Stimulated activated CD4-positive, alpha-beta T cell treated with anti-CD3 and anti-CD28 coated beads, Interleukin-15, amount 100 ng/mL, for 1 hour (primary cell): ENCODE measurements around the gene KLHL17.
"Not testable (repeated sequence)": the region's sequence is repeated elsewhere in the genome, so short reads cannot be mapped to it uniquely, and the experiment has no call there.

Experiments used
- DNase-seq, 2 donors: peaks; one replicate each; pipeline ENCODE4 v3.0.0-alpha.2; 2020; ENCODE audit warnings: low read depth in 1 of 2, low spot score in 1 of 2

KLHL17 gene

GRCh38 chr1:935751-936231, 24.6 kb upstream of the KLHL17 start:
- DNase-seq, result no peak

- no peak for DNase-seq
Observed at GRCh38 chr1:936348-937264, 23.8 kb upstream of the KLHL17 start.

- no peak for DNase-seq
Observed at GRCh38 chr1:937521-937920, 22.9 kb upstream of the KLHL17 start.

- no peak for DNase-seq
Observed at GRCh38 chr1:938088-938683, 22.2 kb upstream of the KLHL17 start.

- DNase-seq, result no peak
Observed at GRCh38 chr1:938711-939489, 21.5 kb upstream of the KLHL17 start.

GRCh38 chr1:939511-940106, 20.8 kb upstream of the KLHL17 start:
- no peak for DNase-seq

GRCh38 chr1:940107-941014, 20.0 kb upstream of the KLHL17 start:
- no peak for DNase-seq

- no peak for DNase-seq
Observed at GRCh38 chr1:941015-941587, 19.3 kb upstream of the KLHL17 start.

- DNase-seq, result no peak
Observed at GRCh38 chr1:941588-942383, 18.6 kb upstream of the KLHL17 start.

- no peak for DNase-seq
Observed at GRCh38 chr1:942411-942821, 18.0 kb upstream of the KLHL17 start.

GRCh38 chr1:942864-943533, 17.4 kb upstream of the KLHL17 start:
- DNase-seq, result no peak

- no peak for DNase-seq
Observed at GRCh38 chr1:943545-944340, 16.6 kb upstream of the KLHL17 start.

GRCh38 chr1:944341-945325, 15.8 kb upstream of the KLHL17 start:
- DNase-seq, result no peak

GRCh38 chr1:945688-946556, 14.5 kb upstream of the KLHL17 start:
- no peak for DNase-seq

- not testable (repeated sequence) for DNase-seq
Observed at GRCh38 chr1:946811-947210, 13.6 kb upstream of the KLHL17 start.

GRCh38 chr1:947958-948357, 12.4 kb upstream of the KLHL17 start:
- no peak for DNase-seq
